ENCODE results near the gene DNAH7. TPM values are rescaled to one million over a fixed set of nuclear protein-coding genes. Genes with fewer than 3 reads are reported as not detected.

Gene DNAH7
- total RNA-seq (2022; extraction: Qiagen RNA extraction) = 0.84 to 1.3 TPM (median 1.0 TPM) in 5 replicates

DNA sequence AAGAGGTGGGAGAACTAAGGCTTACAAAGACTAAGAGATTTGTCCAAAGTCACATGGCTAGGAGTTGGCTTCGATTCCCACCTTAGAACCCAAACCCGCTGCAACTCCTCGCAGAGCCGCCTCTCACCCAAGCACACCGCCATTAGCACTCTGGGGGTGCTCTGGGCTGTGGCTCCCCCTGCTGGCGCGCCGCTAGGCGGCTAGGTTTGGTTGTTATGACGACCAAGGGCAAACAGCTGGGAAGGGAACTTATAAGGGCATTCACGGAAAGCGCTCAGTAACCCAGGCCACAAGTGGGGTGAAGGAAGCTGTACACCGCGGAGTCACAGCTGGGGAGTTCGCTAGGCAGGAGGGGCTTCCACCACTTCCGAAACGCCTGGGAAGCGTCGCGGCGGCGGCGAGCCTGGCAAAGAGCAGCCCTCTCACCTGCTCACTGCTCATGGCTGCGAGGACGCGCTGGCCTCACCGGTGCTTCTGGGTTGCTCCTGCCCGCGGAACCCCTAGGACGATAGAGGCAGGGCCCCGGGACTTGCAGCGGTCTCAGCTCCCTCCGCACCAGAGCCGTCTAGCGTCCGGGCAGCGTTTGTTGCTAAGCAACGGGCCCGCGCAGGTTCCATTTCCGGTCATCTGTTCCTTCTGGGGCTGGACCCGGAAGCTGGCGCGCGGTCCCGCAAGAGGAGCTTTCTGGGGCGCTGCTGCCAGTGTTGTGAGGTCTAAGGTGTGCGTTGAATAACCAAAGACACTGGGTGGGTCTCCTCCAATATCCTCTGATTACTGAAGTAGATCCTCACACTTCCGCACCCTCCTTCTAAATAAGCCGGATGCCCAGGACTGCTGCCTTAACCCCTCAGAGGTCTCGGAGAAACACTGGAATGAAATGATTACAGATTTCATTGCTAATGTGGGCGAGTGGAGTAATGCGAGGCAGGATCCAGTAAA is at the start of gene DNAH7:
TSS of gene DNAH7 (minus strand) at position 567 of the 939 bp plus-strand sequence. CDS start at position 441, 126 bp downstream.

Other genes starting within 250 kb of the DNAH7 start
- gene STK17B, start 102.7 kb upstream of the DNAH7 start, total RNA-seq (2022; extraction: Qiagen RNA extraction) = 6.4 to 7.8 TPM (median 7.4 TPM) in 5 replicates